ENCODE measurements around the gene SUMO3.

SUMO3 gene

DNA sequence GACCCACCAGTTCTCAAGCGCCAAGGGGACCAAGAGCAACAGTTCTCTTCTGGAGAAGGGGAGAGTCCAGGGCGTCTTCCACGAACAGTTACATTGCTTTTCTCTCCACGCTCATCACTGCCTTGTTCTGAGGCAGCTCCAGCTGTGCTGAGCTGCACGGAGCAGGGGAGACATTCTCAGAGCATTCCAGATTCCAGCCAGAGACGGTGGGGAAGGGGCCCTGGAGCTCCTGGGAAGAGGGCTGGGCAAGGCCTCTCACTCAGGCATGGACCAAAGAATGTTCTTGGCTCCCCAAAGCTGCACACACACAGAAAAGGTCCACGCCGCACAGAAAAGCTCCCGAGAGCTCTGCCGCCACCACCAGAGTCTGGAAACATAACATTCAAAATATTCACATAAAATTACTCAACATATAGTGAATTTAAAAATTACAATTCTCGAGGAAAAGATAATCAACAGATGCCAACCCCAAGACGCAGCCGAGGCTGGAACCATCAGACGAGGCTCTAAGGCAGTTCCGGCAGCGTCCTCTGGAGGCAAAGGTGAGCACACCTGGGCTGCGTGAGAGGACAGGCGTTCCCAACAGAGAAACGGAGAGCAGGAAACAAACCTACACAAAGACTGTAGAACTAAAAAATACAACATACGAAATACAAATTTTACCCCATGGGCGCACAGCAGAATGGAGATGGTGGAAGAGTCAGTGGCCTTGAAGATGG, 56.7 kb downstream of the SUMO3 start:
- Histone ChIP-seq H3K4me1 (ENCODE audit: control insufficient read depth in 1 of 2, insufficient read depth in 1 of 2, low read depth in 1 of 2, low read length in 1 of 2) (no peaks in the 10 kb centered on the region), H3K4me3 (ENCODE audit: low read depth in 1 of 2, low read length in 1 of 2) (no peak overlapping the region), H3K9me3 (no peaks in the 10 kb centered on the region), H3K27me3 (peaks cover 9% of the 10 kb centered on the region), H3K27ac (no peak overlapping the region), H3K36me3 (no peaks in the 10 kb centered on the region)
- TF ChIP-seq CTCF (IDR thresholded peaks at IDR 0.05): no peak

DNA sequence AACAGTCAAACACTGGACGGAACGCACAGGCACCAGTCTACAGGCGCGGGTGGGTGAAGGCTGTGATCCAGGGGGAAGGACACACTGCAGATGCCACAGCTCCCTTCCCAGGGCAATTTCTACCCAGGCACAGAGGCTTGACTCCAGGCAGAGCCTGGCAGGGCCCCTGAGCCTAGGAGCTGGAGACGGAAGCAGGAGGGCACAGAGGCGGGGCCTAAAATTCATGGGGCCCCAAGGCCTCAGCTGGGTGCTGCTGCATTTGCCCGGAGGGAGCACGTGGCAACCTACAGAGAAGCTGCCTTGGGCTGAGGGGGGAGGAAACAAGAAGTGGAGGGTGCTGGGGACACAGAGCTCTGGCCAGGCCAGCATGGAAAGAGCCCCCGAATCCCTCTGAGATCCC, 57.5 kb downstream of the SUMO3 start:
- Histone ChIP-seq H3K4me3 (ENCODE audit: low read depth in 1 of 2, low read length in 1 of 2) (no peak overlapping the region), H3K27me3 (peaks cover 6% of the 10 kb centered on the region), H3K27ac (no peak overlapping the region), H3K36me3 (no peaks in the 10 kb centered on the region), H3K9me3 (no peaks in the 10 kb centered on the region), H3K4me1 (ENCODE audit: control insufficient read depth in 1 of 2, insufficient read depth in 1 of 2, low read depth in 1 of 2, low read length in 1 of 2) (no peaks in the 10 kb centered on the region)
- TF ChIP-seq CTCF (IDR thresholded peaks at IDR 0.05): no peak

DNA sequence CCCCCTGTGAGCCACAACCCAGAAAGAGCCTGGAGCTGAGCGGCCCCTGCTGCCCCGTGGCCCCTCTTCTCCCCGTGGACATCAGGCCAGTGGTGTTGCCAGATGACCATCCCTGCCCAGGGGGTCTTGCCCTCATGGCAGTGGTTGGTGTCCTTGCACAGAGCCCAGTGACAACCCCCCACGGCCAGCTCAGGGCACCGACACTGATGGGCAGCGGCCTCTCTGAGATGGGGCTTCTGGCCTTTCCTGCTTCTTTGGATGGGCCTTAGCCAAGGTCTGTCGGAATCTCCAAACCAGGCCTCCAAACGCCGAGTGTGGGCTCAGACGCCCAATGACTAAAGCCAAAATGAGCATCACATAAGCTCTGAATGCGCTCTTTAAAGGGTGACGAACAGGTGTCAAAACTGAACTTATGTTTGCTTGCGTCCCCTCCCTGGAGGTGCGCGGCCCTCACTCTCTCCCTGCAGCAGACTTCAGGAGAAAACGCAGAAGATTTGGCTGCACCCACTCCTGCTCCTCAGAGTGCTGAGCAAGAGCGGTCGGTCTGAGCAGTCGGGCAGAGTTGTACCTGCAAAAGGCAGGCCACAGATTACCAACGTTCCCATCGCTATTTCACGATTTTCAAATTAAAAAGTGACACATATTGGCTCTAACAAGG, 58.1 kb downstream of the SUMO3 start:
- no peaks in the 10 kb centered on the region for H3K4me1 ChIP-seq (ENCODE audit: control insufficient read depth in 1 of 2, insufficient read depth in 1 of 2, low read depth in 1 of 2, low read length in 1 of 2)
- H3K4me3 ChIP-seq (ENCODE audit: low read depth in 1 of 2, low read length in 1 of 2): no peak overlapping the region
- TF ChIP-seq CTCF (IDR thresholded peaks at IDR 0.05): no peak
- no peaks in the 10 kb centered on the region for H3K36me3 ChIP-seq
- H3K9me3 ChIP-seq: no peaks in the 10 kb centered on the region
- H3K27me3 ChIP-seq: no peaks in the 10 kb centered on the region
- H3K27ac ChIP-seq: no peak overlapping the region

DNA sequence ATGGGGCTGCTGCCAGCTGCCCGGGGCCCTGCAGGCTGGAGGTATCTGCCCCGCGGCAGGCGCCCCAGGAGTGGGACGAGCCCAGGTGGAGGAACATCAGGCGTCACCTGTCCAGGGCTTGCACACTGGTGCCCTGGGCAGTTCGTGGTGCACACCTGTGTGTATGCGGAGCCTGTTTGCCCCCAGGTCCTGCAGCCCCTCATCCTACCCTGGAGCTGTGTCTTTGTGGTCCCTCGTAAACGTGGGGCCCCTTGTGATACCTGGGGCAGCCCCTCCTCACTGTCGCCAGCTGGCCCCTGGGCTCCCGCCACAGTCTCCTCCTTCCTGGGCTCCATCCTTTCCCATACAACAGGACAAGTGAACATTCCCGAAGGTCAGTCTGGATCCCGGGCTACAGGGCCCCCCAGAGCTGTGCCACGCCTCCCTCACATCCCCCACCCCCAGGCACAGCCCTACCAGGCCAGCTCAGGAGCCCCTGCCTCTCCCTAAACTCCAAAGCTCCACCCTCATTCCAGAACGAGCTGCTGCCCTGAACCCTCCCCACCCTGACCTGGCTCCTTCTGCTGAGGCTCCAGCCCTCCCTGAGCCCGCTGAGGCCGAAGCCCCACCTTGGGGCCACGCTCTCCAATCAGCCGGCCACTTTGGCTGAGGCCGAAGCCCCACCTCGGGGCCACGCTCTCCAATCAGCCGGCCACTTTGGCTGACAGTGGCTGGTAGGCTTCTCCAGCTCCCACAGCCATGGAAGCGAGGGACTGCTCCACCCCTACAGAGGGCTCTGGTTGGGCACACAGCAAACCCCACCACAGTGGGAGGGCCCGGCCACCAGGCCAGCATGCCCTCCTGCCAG, 58.9 kb downstream of the SUMO3 start:
- H3K36me3 ChIP-seq: no peaks in the 10 kb centered on the region
- TF ChIP-seq CTCF (IDR thresholded peaks at IDR 0.05): no peak
- no peaks in the 10 kb centered on the region for H3K9me3 ChIP-seq
- no peaks in the 10 kb centered on the region for H3K27me3 ChIP-seq
- no peaks in the 10 kb centered on the region for H3K4me1 ChIP-seq (ENCODE audit: control insufficient read depth in 1 of 2, insufficient read depth in 1 of 2, low read depth in 1 of 2, low read length in 1 of 2)
- H3K27ac ChIP-seq: no peak overlapping the region
- H3K4me3 ChIP-seq (ENCODE audit: low read depth in 1 of 2, low read length in 1 of 2): no peak overlapping the region

- Histone ChIP-seq H3K9me3 (no peaks in the 10 kb centered on the region), H3K27ac (no peak overlapping the region), H3K27me3 (no peaks in the 10 kb centered on the region), H3K36me3 (no peaks in the 10 kb centered on the region), H3K4me1 (ENCODE audit: control insufficient read depth in 1 of 2, insufficient read depth in 1 of 2, low read depth in 1 of 2, low read length in 1 of 2) (no peaks in the 10 kb centered on the region), H3K4me3 (ENCODE audit: low read depth in 1 of 2, low read length in 1 of 2) (no peak overlapping the region)
- no peak for TF ChIP-seq CTCF (IDR thresholded peaks at IDR 0.05)
Measured at GRCh38 chr21:44758141-44758561, 59.7 kb downstream of the SUMO3 start.

Measured in neutrophil (primary cell).